GM12875 (cell line): ENCODE data around the gene NFASC.

Experiments used
- H3K4me3 ChIP-seq: one replicate; pipeline ENCODE4 v1.5.1; 2011; ENCODE audit warnings: low read depth, low read length, control low read depth
- TF ChIP-seq, protein P1 (sequence below): IDR thresholded peaks from 2 replicates; pipeline ENCODE4 v1.5.1; 2011; ENCODE audit warnings: low read depth, mild to moderate bottlenecking, control low read depth, inconsistent platforms, low read length, moderate library complexity, borderline replicate concordance; ENCODE audit not compliant: insufficient read depth

The NFASC gene

DNA sequence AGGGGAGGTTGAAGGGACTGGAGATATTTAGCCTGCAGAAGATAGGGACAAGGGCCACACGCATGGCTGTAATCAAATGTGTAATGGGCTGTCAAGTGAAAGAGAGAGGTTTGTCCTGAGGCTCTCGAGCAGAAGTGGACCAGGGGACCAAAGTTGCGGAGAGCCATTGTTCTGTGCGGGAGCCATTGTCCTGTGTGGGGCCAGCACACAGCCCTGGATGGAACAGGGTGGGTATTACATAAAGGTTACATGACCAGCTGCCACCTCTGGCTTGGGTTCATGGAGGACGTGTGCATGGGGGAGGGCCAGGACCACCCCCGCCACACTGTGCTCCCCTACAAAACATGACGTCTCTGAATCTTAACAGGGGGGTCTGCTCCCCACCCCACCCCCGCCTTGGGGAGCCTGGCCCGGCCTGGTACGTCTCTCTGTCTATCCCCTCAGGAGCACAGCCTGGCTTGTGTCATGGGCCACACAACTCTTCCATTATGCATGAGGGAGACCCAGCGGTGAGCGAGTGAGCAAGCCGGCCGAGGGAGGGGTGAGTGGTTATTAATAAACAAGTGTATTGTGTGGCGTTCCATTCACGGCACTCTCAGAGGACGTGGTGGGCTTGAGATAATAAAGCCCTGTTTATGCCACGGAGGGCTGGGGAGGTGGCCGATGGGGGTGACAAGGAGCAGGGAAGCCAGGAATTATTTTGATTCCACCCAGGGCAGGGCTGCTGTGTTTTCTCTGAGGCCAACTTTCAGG, at the start of gene NFASC:
TSS of gene NFASC (plus strand) at position 703 of the 753 bp plus-strand sequence. CDS start 73,454 bp downstream, outside the sequence.
- TF ChIP-seq, protein P1, sequence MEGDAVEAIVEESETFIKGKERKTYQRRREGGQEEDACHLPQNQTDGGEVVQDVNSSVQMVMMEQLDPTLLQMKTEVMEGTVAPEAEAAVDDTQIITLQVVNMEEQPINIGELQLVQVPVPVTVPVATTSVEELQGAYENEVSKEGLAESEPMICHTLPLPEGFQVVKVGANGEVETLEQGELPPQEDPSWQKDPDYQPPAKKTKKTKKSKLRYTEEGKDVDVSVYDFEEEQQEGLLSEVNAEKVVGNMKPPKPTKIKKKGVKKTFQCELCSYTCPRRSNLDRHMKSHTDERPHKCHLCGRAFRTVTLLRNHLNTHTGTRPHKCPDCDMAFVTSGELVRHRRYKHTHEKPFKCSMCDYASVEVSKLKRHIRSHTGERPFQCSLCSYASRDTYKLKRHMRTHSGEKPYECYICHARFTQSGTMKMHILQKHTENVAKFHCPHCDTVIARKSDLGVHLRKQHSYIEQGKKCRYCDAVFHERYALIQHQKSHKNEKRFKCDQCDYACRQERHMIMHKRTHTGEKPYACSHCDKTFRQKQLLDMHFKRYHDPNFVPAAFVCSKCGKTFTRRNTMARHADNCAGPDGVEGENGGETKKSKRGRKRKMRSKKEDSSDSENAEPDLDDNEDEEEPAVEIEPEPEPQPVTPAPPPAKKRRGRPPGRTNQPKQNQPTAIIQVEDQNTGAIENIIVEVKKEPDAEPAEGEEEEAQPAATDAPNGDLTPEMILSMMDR = no peak
- H3K4me3 ChIP-seq = no peak within 1 kb of the TSS

DNA sequence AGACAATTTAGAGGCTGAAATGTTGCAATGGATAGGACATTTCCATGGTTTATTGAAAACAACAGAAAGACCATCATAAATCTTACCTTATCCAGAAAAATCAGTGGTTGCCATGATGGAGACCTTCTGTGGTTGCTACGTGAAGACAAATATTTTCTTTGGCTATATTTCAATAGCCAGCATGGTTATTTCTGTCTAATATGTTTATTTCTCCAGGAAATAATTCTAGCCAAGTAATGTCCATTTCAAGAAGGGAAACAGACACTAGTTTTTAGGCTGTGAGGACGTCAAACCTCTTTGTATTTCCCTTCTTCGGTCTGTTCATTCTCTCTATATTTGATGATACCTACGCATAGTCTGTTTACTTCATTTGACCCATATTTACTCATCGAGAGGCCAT, 49.2 kb upstream of the NFASC start:
- H3K4me3 ChIP-seq = no peak overlapping the region
- TF ChIP-seq, protein P1 = no peak

DNA sequence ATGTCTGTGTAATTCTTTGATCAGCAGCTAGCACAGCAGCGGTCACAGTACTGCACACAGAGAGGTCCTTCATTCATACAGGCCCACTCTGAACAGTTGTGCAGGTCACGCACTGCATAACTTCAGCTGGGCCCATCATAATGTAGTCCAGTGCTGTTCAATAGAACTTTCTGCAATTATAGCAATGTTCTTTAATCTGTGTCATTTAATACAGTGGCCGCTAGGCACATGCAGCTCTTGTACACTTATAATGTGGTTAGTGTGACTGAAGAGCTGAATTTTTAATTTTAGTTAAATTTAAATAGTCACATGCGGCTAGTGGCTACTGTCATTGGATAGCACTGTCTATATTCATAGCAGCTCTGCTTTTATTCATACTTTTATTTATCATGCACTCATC, 48.7 kb upstream of the NFASC start:
- TF ChIP-seq, protein P1 = no peak
- H3K4me3 ChIP-seq = no peak overlapping the region

DNA sequence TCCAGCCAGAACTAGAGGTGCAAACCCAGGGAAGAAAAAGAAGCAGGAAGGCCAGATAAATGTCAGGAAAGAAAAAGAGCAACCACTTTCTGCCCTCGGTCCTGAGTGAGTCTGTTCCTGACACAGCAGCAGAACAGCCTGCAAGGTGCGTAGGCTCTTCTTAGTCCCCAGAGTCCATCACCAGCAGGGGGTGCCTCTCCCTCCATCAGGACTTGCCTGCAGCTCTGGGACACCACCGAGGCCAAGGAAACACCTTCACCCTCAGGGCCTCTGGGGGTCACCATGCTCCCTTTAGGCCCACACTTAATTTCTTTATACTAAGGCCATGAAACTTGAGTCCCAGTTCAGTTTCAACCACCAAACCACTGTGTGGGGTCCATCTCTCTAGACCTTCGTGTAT, 43.7 kb upstream of the NFASC start:
- TF ChIP-seq, protein P1 = peak; percentile 55
- H3K4me3 ChIP-seq = no peak overlapping the region

DNA sequence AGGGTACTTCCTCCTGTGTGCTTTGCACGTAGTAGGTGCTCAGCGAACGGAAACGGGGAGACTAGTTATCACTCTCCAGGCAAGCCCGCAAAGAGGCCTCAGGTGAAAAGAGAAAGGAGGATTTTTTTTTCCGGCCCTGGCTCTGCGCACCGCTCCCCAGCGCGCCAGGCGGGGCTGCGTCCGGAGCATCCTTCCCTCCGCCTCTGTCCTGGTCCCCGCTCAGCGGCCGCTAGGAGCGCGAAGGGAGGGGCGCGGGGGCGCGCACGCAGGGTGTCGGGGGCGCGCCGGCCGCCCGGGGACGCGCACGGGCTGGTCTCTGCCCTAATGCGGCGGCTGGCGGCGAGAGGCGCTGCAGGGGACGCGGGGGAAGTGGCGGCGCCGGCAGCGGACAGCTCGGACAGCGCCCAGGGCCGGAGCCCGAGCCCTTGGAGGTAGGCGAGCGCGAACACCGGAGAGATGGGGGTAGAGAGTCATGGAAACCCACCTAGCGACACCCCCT, 42.3 kb upstream of the NFASC start:
- TF ChIP-seq, protein P1 = no peak
- H3K4me3 ChIP-seq = no peak overlapping the region

DNA sequence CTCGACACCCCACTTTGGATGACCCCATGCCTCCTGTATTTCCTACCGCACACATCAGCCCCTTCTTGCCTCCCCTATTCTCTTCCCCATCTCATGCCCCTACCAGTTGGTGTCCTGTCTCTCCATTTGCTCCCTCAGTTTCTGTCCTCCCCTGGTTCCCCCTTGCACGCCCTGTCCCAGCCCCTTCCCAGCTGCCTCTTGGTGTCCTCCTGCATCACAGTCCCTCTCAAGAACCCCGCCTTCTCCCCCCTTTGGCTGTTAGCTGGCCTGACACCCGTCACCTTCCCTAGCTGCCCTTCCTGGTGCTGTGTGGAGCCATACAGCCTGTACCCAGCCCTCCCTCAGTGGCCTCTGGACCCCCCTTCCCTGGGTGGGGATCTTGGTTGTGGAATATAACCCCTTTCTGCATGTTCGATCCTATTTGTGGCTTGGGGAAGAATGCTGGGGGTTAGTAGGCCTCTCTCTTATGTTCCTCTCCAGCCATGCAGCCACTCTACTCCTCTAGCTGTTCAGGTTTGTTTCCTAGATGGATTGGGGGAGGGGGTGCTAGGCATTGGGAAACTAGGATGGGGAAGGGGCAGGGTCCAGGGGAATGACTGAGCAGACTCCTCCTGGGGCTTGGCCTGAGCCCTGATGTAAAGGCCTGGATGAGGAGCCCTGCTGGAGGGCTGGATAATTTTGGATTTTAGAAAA, 41.4 kb upstream of the NFASC start:
- TF ChIP-seq, protein P1 = no peak

More for the DNA sequence above, 41.4 kb upstream of the NFASC start:
- H3K4me3 ChIP-seq = no peak overlapping the region
